ENCODE measurements around the gene PTPRG.

DNA sequence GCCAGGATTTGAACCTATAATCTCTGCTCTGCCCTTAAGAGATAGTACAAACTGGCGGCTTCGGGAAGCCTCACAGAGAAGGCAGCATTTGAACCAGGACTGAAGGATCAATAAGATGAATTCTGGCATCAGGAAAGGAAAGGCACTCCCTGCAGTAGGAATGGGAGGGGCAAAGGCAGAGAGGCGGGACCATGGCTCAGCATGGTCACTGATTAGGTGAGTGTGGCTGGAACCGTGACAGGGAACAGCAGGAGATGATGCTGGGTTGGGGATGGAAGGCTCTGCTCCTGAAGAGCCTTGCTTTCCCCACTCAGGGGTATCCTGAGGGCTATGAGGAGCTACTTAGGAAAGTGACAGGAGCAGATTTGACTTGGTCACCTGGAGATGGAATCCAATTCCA is 653.5 kb downstream of the PTPRG start:
- no peak for TF ChIP-seq YY1 (IDR thresholded peaks at IDR 0.05; ENCODE audit: extremely low read depth, insufficient replicate concordance, low read depth, low read length)
- no peak for TF ChIP-seq POLR2A (IDR thresholded peaks at IDR 0.05; ENCODE audit: borderline replicate concordance, extremely low read depth, insufficient read depth, insufficient read length)
